NCI-H82 (cell line): Measurements from ENCODE around the gene TPPP3.

Experiments used
- DNase-seq: peaks from one replicate; lab custom pipeline; 2025; lab: John Stamatoyannopoulos, UW

The TPPP3 gene

GRCh38 chr16:67345401-67345800 is 47.9 kb downstream of the TPPP3 start:
- DNase-seq: no peak

GRCh38 chr16:67342616-67343015 is 50.7 kb downstream of the TPPP3 start:
- DNase-seq: no peak

DNA sequence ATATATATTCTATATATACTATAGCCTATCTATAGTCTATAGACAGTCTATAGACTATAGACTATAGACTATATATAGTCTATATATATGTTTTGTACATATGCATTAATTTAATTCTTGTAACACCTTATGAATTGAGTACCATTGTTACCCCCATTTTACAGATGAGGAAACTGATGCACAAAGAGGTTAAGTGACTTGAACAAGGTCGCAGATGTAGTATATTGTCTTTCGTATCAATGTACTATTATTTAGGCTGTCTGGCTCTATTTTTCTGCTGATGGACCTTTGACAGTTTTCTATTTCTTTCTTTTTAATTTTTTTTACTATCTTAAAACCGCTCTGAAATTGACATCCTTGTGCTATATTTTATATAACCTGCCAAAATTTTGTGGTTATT is 52.0 kb downstream of the TPPP3 start:
- no peak for DNase-seq
